IMR-90 (cell line): ENCODE results near the gene CERT1. TPM values are rescaled to one million over a fixed set of nuclear protein-coding genes. Genes with fewer than 3 reads are reported as not detected.

Experiments used
- ATAC-seq: fragments of 200-7000 bp; cut with Tn5 transposase; 2 replicates; pipeline ENCODE4 v1.9.1; 2020; ENCODE audit warnings: low read depth, mild to moderate bottlenecking, moderate library complexity
- BruUV-seq: library from RNA; stranded (reverse); fragments of 400-500 nt; replicated peaks from 2 replicates; lab custom pipeline; 2021; lab: Mats Ljungman, UMichigan
- CTCF ChIA-PET: fragments of 300-600 bp; formaldehyde crosslinking; extraction: SDS; loops from one replicate; lab custom pipeline; 2021; ENCODE audit warnings: antibody characterized with exemption; lab: Yijun Ruan, JAX
- POLR2A ChIA-PET: fragments of 300-600 bp; sonication (Branson Sonifier 250); formaldehyde crosslinking; loops from one replicate; lab custom pipeline; 2022; ENCODE audit warnings: antibody characterized with exemption; ENCODE audit not compliant: unreplicated experiment; lab: Charles Lee
- DNase-seq: peaks from one replicate; pipeline ENCODE4 v3.0.0; 2013
- H2AFZ ChIP-seq: replicated peaks from 2 replicates; pipeline ENCODE3; 2013; ENCODE audit warnings: low read length, mild to moderate bottlenecking; ENCODE audit not compliant: poor library complexity
- H2AK5ac ChIP-seq: 2 replicates; pipeline ENCODE4 v1.6.1; 2013; ENCODE audit warnings: low read depth, low read length, inconsistent platforms
- H2AK9ac ChIP-seq: replicated peaks from 2 replicates; pipeline ENCODE3; 2013; ENCODE audit warnings: mild to moderate bottlenecking, low read depth, low read length, moderate library complexity; ENCODE audit not compliant: poor library complexity
- H2BK120ac ChIP-seq: 2 replicates; pipeline ENCODE4 v1.6.1; 2013; ENCODE audit warnings: low read depth, low read length, inconsistent platforms
- H2BK15ac ChIP-seq: 3 replicates; pipeline ENCODE4 v1.6.1; 2013; ENCODE audit warnings: low read depth, low read length, inconsistent platforms
- H2BK20ac ChIP-seq: 2 replicates; pipeline ENCODE4 v1.6.1; 2013; ENCODE audit warnings: low read depth, mild to moderate bottlenecking, inconsistent platforms, low read length, moderate library complexity
- H2BK5ac ChIP-seq: 2 replicates; pipeline ENCODE4 v1.6.1; 2013; ENCODE audit warnings: mild to moderate bottlenecking, low read depth, low read length, inconsistent platforms; ENCODE audit not compliant: poor library complexity, severe bottlenecking
- H3K14ac ChIP-seq: replicated peaks from 2 replicates; pipeline ENCODE4 v1.6.1; 2013; ENCODE audit warnings: low read depth, low read length, inconsistent platforms
- H3K18ac ChIP-seq: 2 replicates; pipeline ENCODE4 v1.6.1; 2013; ENCODE audit warnings: low read depth, low read length, control low read depth
- H3K23ac ChIP-seq: 2 replicates; pipeline ENCODE4 v1.6.1; 2013; ENCODE audit warnings: low read depth, low read length, inconsistent platforms
- H3K27ac ChIP-seq: 2 replicates; pipeline ENCODE4 v1.5.1; 2013; ENCODE audit warnings: mild to moderate bottlenecking, control low read depth, low read length; ENCODE audit not compliant: insufficient read depth
- H3K27me3 ChIP-seq: 2 replicates; pipeline ENCODE4 v1.6.1; 2013; ENCODE audit warnings: low read length; ENCODE audit not compliant: control insufficient read depth, insufficient read depth
- H3K36me3 ChIP-seq: 2 replicates; pipeline ENCODE4 v1.6.1; 2013; ENCODE audit warnings: low read length, mixed read lengths; ENCODE audit not compliant: control insufficient read depth, insufficient read depth
- H3K4ac ChIP-seq: 2 replicates; pipeline ENCODE4 v1.6.1; 2013; ENCODE audit warnings: low read depth, low read length, inconsistent platforms
- H3K4me1 ChIP-seq: 2 replicates; pipeline ENCODE4 v1.6.1; 2013; ENCODE audit warnings: low read length, mixed read lengths; ENCODE audit not compliant: control insufficient read depth, insufficient read depth
- H3K4me2 ChIP-seq: 2 replicates; pipeline ENCODE4 v1.6.1; 2013; ENCODE audit warnings: low read depth, mild to moderate bottlenecking, control low read depth, low read length, moderate library complexity
- H3K4me3 ChIP-seq: 2 replicates; pipeline ENCODE4 v1.5.1; 2013; ENCODE audit warnings: low read depth, mild to moderate bottlenecking, control low read depth, low read length, moderate library complexity; ENCODE audit not compliant: insufficient read depth
- H3K56ac ChIP-seq: 2 replicates; pipeline ENCODE4 v1.6.1; 2013; ENCODE audit warnings: low read length, inconsistent platforms; ENCODE audit not compliant: insufficient read depth; ENCODE audit errors: extremely low read depth
- H3K79me1 ChIP-seq, 2 experiments: 2 replicates each; pipeline ENCODE4 v1.6.1; 2013; ENCODE audit warnings: low read length in 2 of 2, inconsistent platforms in 1 of 2, low read depth in 1 of 2
- H3K9ac ChIP-seq: 2 replicates; pipeline ENCODE4 v1.6.1; 2013; ENCODE audit warnings: low read depth, low read length, control low read depth
- H3K9me1 ChIP-seq: 2 replicates; pipeline ENCODE4 v1.6.1; 2013; ENCODE audit warnings: low read length, inconsistent platforms; ENCODE audit not compliant: insufficient read depth
- H3K9me3 ChIP-seq: 2 replicates; pipeline ENCODE4 v1.6.1; 2013; ENCODE audit warnings: low read length; ENCODE audit not compliant: control insufficient read depth, insufficient read depth
- H4K20me1 ChIP-seq: 2 replicates; pipeline ENCODE4 v1.6.1; 2013; ENCODE audit warnings: low read length, inconsistent platforms; ENCODE audit not compliant: insufficient read depth
- H4K5ac ChIP-seq: 2 replicates; pipeline ENCODE4 v1.6.1; 2013; ENCODE audit warnings: mild to moderate bottlenecking, low read depth, low read length, control low read depth
- H4K8ac ChIP-seq, 2 experiments: 2 replicates each; pipeline ENCODE4 v1.6.1; 2013; ENCODE audit warnings: low read depth in 2 of 2, low read length in 2 of 2, control low read depth in 1 of 2, inconsistent platforms in 1 of 2
- H4K91ac ChIP-seq: 2 replicates; pipeline ENCODE4 v1.6.1; 2013; ENCODE audit warnings: low read depth, low read length, inconsistent platforms; ENCODE audit not compliant: insufficient read depth
- BHLHE40 ChIP-seq: fragments of 150-350 bp; IDR thresholded peaks from 2 replicates; pipeline ENCODE4 v1.6.1; 2016; ENCODE audit warnings: mild to moderate bottlenecking, low read depth, low read length
- CEBPB ChIP-seq: IDR thresholded peaks from 2 replicates; pipeline ENCODE4 v1.6.1; 2012; ENCODE audit warnings: low read depth, low read length, improper control_type of control experiment
- CHD1 ChIP-seq: IDR thresholded peaks from 2 replicates; pipeline ENCODE4 v1.6.1; 2012; ENCODE audit warnings: low read depth, low read length, improper control_type of control experiment
- CTCF ChIP-seq: conservative IDR thresholded peaks from 2 replicates; pipeline ENCODE4 v1.5.1; 2012; ENCODE audit warnings: mild to moderate bottlenecking, low read depth, low read length, improper control_type of control experiment
- ELK1 ChIP-seq: fragments of 150-350 bp; IDR thresholded peaks from 2 replicates; pipeline ENCODE4 v1.6.1; 2016; ENCODE audit warnings: low read depth, mild to moderate bottlenecking, low read length, moderate library complexity, borderline replicate concordance
- FOS ChIP-seq: fragments of 150-350 bp; IDR thresholded peaks from 2 replicates; pipeline ENCODE4 v1.6.1; 2016; ENCODE audit warnings: low read depth, low read length
- MAFK ChIP-seq: IDR thresholded peaks from 2 replicates; pipeline ENCODE4 v1.6.1; 2012; ENCODE audit warnings: low read depth, low read length, improper control_type of control experiment
- MAZ ChIP-seq: IDR thresholded peaks from 2 replicates; pipeline ENCODE4 v1.6.1; 2012; ENCODE audit warnings: low read depth, mild to moderate bottlenecking, low read length, improper control_type of control experiment, moderate library complexity, borderline replicate concordance
- MXI1 ChIP-seq: IDR thresholded peaks from 2 replicates; pipeline ENCODE4 v1.6.1; 2012; ENCODE audit warnings: low read depth, mild to moderate bottlenecking, low read length, moderate library complexity, borderline replicate concordance
- NFE2L2 ChIP-seq: fragments of 150-350 bp; IDR thresholded peaks from 2 replicates; pipeline ENCODE4 v1.6.1; 2016; ENCODE audit warnings: low read depth, mild to moderate bottlenecking, low read length
- POLR2A ChIP-seq: IDR thresholded peaks from 2 replicates; pipeline ENCODE4 v1.6.1; 2012; ENCODE audit warnings: mild to moderate bottlenecking, low read depth, low read length
- RAD21 ChIP-seq: IDR thresholded peaks from 2 replicates; pipeline ENCODE4 v1.6.1; 2012; ENCODE audit warnings: low read length, improper control_type of control experiment
- RCOR1 ChIP-seq: IDR thresholded peaks from 2 replicates; pipeline ENCODE4 v1.6.1; 2012; ENCODE audit warnings: mild to moderate bottlenecking, low read length, improper control_type of control experiment; ENCODE audit not compliant: insufficient replicate concordance
- RFX5 ChIP-seq: IDR thresholded peaks from 2 replicates; pipeline ENCODE4 v1.8.0; 2012; ENCODE audit warnings: low read depth, mild to moderate bottlenecking, low read length, moderate library complexity
- SMC3 ChIP-seq: fragments of 150-350 bp; IDR thresholded peaks from 2 replicates; pipeline ENCODE4 v1.6.1; 2016; ENCODE audit warnings: low read depth, mild to moderate bottlenecking, antibody characterized with exemption, low read length, moderate library complexity
- USF2 ChIP-seq: fragments of 150-350 bp; IDR thresholded peaks from 2 replicates; pipeline ENCODE4 v1.6.1; 2017; ENCODE audit warnings: mild to moderate bottlenecking, antibody characterized with exemption, low read length, low read depth
- WGBS, 2 experiments: methylation state at CpG; one replicate each; pipeline versions ENCODE4 v1.1.5 to v1.1.7; 2013; ENCODE audit warnings: missing lambda C conversion rate in 2 of 2; ENCODE audit not compliant: insufficient read length in 1 of 2; ENCODE audit errors: extremely low coverage in 2 of 2; 5-methylcytosine and 5-hydroxymethylcytosine counted together
- dilution Hi-C: fragments of 300-500 bp; cut with HindIII; formaldehyde crosslinking; loops from one replicate; pipeline ENCODE4 v1.14.3; 2018; ENCODE audit warnings: low sequenced_read_pairs; ENCODE audit not compliant: unreplicated experiment
- in situ Hi-C: fragments of 300-500 bp; cut with MboI; formaldehyde crosslinking; loops from 3 replicates; pipeline ENCODE4 v1.14.3; 2019; ENCODE audit warnings: low sequenced_read_pairs, inconsistent platforms, mixed read lengths
- intact Hi-C: fragments of 100-400 bp; cut with micrococcal nuclease; formaldehyde crosslinking; loops from 2 replicates; pipeline ENCODE4 v1.10.0; 2022
- polyA plus RNA-seq, 3 experiments: library from polyadenylated mRNA; depleted of rRNA; stranded (reverse); fragments of >200 nt; gene quantifications; 2 replicates each; pipeline ENCODE4 v1.2.3, GENCODE V29; 2012; ENCODE audit warnings: low replicate concordance in 1 of 3
- total RNA-seq: library from RNA; depleted of rRNA; stranded (reverse); fragments of >200 nt; gene quantifications from 2 replicates; pipeline ENCODE4 v1.2.3, GENCODE V29; 2012

Gene CERT1
- total and polyA plus RNA-seq, 2 of the 4 experiments (the other 2 are of a cell fraction): 7.2 TPM

- Histone ChIP-seq H3K9me1 (no peaks in the 10 kb centered on the region; the same call in none of the 2 replicates), H3K4me1 (no peaks in the 10 kb centered on the region), H4K8ac (no peak overlapping the region), H2AK9ac (no peak overlapping the region), H3K4ac (no peak overlapping the region), H3K4me2 (no peak overlapping the region), H3K9ac (no peak overlapping the region), H3K18ac (no peak overlapping the region), H4K91ac (no peak overlapping the region), H2BK5ac (no peak overlapping the region), H4K20me1 (no peaks in the 10 kb centered on the region), H3K9me3 (no peaks in the 10 kb centered on the region), H3K23ac (no peak overlapping the region), H3K14ac (no peak overlapping the region), H3K27ac (no peak overlapping the region), H4K5ac (no peak overlapping the region), H3K4me3 (no peak overlapping the region), H3K56ac (no peak overlapping the region), H2BK20ac (no peak overlapping the region), H3K36me3 (peaks cover 9% of the 10 kb centered on the region), H2BK120ac (no peak overlapping the region), H3K79me1 (peaks cover 26 to 31% of the 10 kb centered on the region in 2 experiments), H3K27me3 (no peaks in the 10 kb centered on the region), H2AK5ac (no peak overlapping the region), H2AFZ (no peak overlapping the region), H2BK15ac (no peak overlapping the region)
- in situ Hi-C loops: no loop called here
- ATAC-seq (no peak), DNase-seq (no peak)
- ChIA-PET CTCF (no interaction called here), POLR2A (no interaction called here)
- intact Hi-C loops: no loop called here
- TF ChIP-seq BHLHE40 (no peak), RAD21 (no peak), NFE2L2 (no peak), CTCF (no peak), RFX5 (no peak), RCOR1 (no peak), CEBPB (no peak), ELK1 (no peak), FOS (no peak), SMC3 (no peak), POLR2A (no peak), MAFK (no peak), CHD1 (no peak), MAZ (no peak), USF2 (no peak), MXI1 (no peak)
- no CpG with 5 or more reads among the region's 3 CpGs for WGBS, 2 experiments
- dilution Hi-C loops: no loop called here
- no TSS peak for BruUV-seq
Measured at GRCh38 chr5:75547812-75548211, 36.4 kb upstream of the CERT1 start.
